GM12878 (cell line): ENCODE results near the gene BSPRY. TPM values are rescaled to one million over a fixed set of nuclear protein-coding genes. Genes with fewer than 3 reads are reported as not detected.

ENCODE experiments used
- ATAC-seq: fragments of 200-7000 bp; cut with Tn5 transposase; 3 replicates; pipeline ENCODE4 v1.9.1; 2020; ENCODE audit warnings: mild to moderate bottlenecking, moderate library complexity
- BruUV-seq: library from RNA; stranded (reverse); fragments of 400-500 nt; replicated peaks from 2 replicates; lab custom pipeline; 2021; lab: Mats Ljungman, UMichigan
- CTCF ChIA-PET: fragments of 300-600 bp; sonication (Branson Sonifier 250); formaldehyde crosslinking; extraction: SDS; loops from one replicate; lab custom pipeline; 2021; ENCODE audit warnings: inconsistent platforms; lab: Yijun Ruan, JAX
- POLR2A ChIA-PET: fragments of 350-600 bp; formaldehyde crosslinking; extraction: SDS; loops from one replicate; lab custom pipeline; 2021; ENCODE audit warnings: inconsistent platforms; lab: Charles Lee
- RAD21 ChIA-PET: fragments of 300-600 bp; sonication (Branson Sonifier 250); formaldehyde crosslinking; loops from one replicate; lab custom pipeline; 2023; ENCODE audit warnings: antibody characterized with exemption; ENCODE audit not compliant: unreplicated experiment; lab: Charles Lee
- SMC1A ChIA-PET: fragments of 300-600 bp; sonication (Branson Sonifier 250); formaldehyde crosslinking; loops from one replicate; lab custom pipeline; 2023; ENCODE audit not compliant: unreplicated experiment, uncharacterized antibody; lab: Charles Lee
- DNase-seq: peaks from one replicate; pipeline ENCODE4 v3.0.0-alpha.2; 2011; ENCODE audit warnings: low read depth, low spot score
- FAIRE-seq: peaks from 3 replicates; lab custom pipeline; 2011; peaks lifted over from hg19 to GRCh38; lab: Jason Lieb, UNC
- H2AFZ ChIP-seq: 2 replicates; pipeline ENCODE4 v1.6.0; 2011; ENCODE audit warnings: low read depth, low read length, control low read depth; ENCODE audit not compliant: control insufficient read depth
- H3K27ac ChIP-seq: 2 replicates; pipeline ENCODE4 v1.5.1; 2011; ENCODE audit warnings: control low read depth; ENCODE audit not compliant: control insufficient read depth, insufficient read depth
- H3K27me3 ChIP-seq, 2 experiments: replicated peaks in 1 of 2; 2 replicates each; pipeline versions ENCODE4 v1.6.0 to v1.6.1; 2011; ENCODE audit warnings: low read length in 1 of 2; ENCODE audit not compliant: control insufficient read depth in 2 of 2, insufficient read depth in 2 of 2
- H3K36me3 ChIP-seq, 2 experiments: 2 replicates each; pipeline ENCODE4 v1.5.1; 2011; ENCODE audit warnings: low read length in 1 of 2; ENCODE audit not compliant: control insufficient read depth in 2 of 2, insufficient read depth in 2 of 2
- H3K4me1 ChIP-seq: 2 replicates; pipeline ENCODE4 v1.6.1; 2011; ENCODE audit warnings: mild to moderate bottlenecking, low read length, moderate library complexity, mixed read lengths; ENCODE audit not compliant: control insufficient read depth, insufficient read depth
- H3K4me2 ChIP-seq: 2 replicates; pipeline ENCODE4 v1.6.0; 2011; ENCODE audit warnings: control low read depth; ENCODE audit not compliant: control insufficient read depth, insufficient read depth
- H3K4me3 ChIP-seq: fragments of 200-600 bp; sonication (generic); 2 replicates; pipeline ENCODE4 v1.5.1; 2016
- H3K79me2 ChIP-seq: 2 replicates; pipeline ENCODE4 v1.6.0; 2011; ENCODE audit warnings: low read length; ENCODE audit not compliant: control insufficient read depth, insufficient read depth
- H3K9ac ChIP-seq: 2 replicates; pipeline ENCODE4 v1.8.0; 2011; ENCODE audit warnings: low read length, control low read depth, mixed read lengths; ENCODE audit not compliant: control insufficient read depth, insufficient read depth
- H3K9me3 ChIP-seq: replicated peaks from 3 replicates; pipeline ENCODE4 v1.5.1; 2011; ENCODE audit warnings: mild to moderate bottlenecking, low read length; ENCODE audit not compliant: control insufficient read depth, insufficient read depth
- H4K20me1 ChIP-seq: 2 replicates; pipeline ENCODE4 v1.6.0; 2011; ENCODE audit not compliant: control insufficient read depth, insufficient read depth
- BACH1 ChIP-seq: fragments of 450-650 bp; IDR thresholded peaks from 2 replicates; pipeline ENCODE4 v1.6.1; 2017; ENCODE audit warnings: mild to moderate bottlenecking, borderline replicate concordance
- MEF2A ChIP-seq: IDR thresholded peaks from 2 replicates; pipeline ENCODE4 v1.6.1; 2011; ENCODE audit warnings: low read depth, mild to moderate bottlenecking, low read length, moderate library complexity; ENCODE audit not compliant: insufficient read depth
- RAD21 ChIP-seq: IDR thresholded peaks from 2 replicates; pipeline ENCODE4 v1.6.1; 2011; ENCODE audit warnings: mild to moderate bottlenecking, low read depth, low read length, moderate library complexity; ENCODE audit not compliant: insufficient read depth
- SMC3 ChIP-seq: IDR thresholded peaks from 2 replicates; pipeline ENCODE4 v1.6.1; 2011; ENCODE audit warnings: low read length, improper control_type of control experiment, borderline replicate concordance
- WGBS: methylation state at CpG from one replicate; pipeline ENCODE4 v1.1.6; 2016; ENCODE audit warnings: low lambda C conversion rate; ENCODE audit not compliant: insufficient replicate concordance, insufficient coverage; ENCODE audit errors: missing lambda C conversion rate; 5-methylcytosine and 5-hydroxymethylcytosine counted together
- in situ Hi-C: fragments of 300-500 bp; cut with MboI; formaldehyde crosslinking; loops from 9 replicates; pipeline ENCODE4 v1.14.3; 2018; ENCODE audit warnings: mixed read lengths
- intact Hi-C: fragments of 100-400 bp; cut with micrococcal nuclease; formaldehyde crosslinking; loops from one replicate; pipeline ENCODE4 v1.14.2; 2022; ENCODE audit not compliant: unreplicated experiment
- polyA plus RNA-seq, 11 experiments: library from polyadenylated mRNA; depleted of rRNA in 4 of 11; unstranded in 6 of 11; stranded (reverse) in 5 of 11; fragments of >200 nt; fragmentation: Nextera tagmentation in 4 of 11; fragmentation: Illumina TruSeq in 1 of 11; extraction: Ambion mirVana in 4 of 11; extraction: Trizol in 1 of 11; gene quantifications; 1 replicate in 1 of 11; 2 replicates in 10 of 11; pipeline versions ENCODE4 v1.2.1 to v1.2.3, GENCODE V29; 2011 to 2016; ENCODE audit warnings: inconsistent platforms in 2 of 11, missing spikeins in 2 of 11, low read depth in 1 of 11
- total RNA-seq, 4 experiments: library from RNA; depleted of rRNA in 3 of 4; stranded (reverse); fragments of >200 nt in 3 of 4; fragmentation: Illumina TruSeq in 1 of 4; extraction: Trizol in 1 of 4; gene quantifications; 2 replicates each; pipeline versions ENCODE4 v1.2.1 to v1.2.3, GENCODE V29; 2013 to 2021
- TF ChIP-seq, protein P1 (sequence below), 3 experiments: IDR thresholded peaks in 2 of 3; conservative IDR thresholded peaks in 1 of 3; 2 replicates each; pipeline ENCODE4 v1.5.1; 2011; ENCODE audit warnings: low read depth in 3 of 3, low read length in 3 of 3, mild to moderate bottlenecking in 3 of 3, control low read depth in 2 of 3, moderate library complexity in 2 of 3, inconsistent platforms in 1 of 3, mixed read lengths in 1 of 3; ENCODE audit not compliant: control insufficient read depth in 2 of 3, insufficient read depth in 1 of 3; ENCODE audit errors: extremely low read depth in 1 of 3

BSPRY gene
- total and polyA plus RNA-seq, 10 of the 15 experiments (the other 5 are each of a cell fraction or from before 2014, with no cell fraction given): 0.45 to 6.3 (median 4.1) TPM

DNA sequence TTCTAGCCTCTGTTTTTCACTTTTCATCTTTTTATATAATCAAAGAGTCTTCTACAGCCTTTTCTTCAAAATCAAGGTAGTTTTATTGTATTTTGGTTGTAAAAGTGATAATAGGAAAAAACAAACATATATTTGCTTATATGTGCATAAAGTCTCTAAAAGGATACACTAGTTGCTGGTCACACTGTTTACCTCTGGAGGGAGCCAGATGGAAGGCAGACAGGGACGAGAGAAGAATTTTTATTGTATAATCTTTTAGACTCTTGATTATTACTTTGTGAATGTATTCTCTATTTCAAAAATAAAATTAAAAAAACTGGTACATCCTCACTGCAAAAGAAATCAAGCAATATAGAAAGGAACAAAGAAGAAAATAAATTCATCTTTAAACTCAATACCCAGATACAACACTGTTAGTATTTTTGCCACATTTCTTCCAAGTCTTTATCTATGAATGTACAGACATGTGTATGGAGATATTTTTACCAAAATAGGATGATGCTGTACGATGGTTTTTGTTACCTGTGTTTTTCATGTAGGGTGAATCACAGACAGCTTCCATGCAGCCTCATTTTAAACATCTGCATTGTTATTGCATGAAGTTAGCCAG lies 40.0 kb upstream of the BSPRY start:
- WGBS: 2% methylated on average over 2 of the region's 2 CpGs
- H4K20me1 ChIP-seq: no peaks in the 10 kb centered on the region
- ChIA-PET POLR2A (interaction anchor here (0.7 kb wide), 1 partner anchor 121 kb away, joined by 7 read pairs; no protein-coding TSS in a partner anchor), CTCF (interaction anchor here (0.6 to 2.8 kb wide), 17 partner anchors 11 to 995 kb away, joined by 3 to 18 read pairs (median 4); partner anchors contain the start of genes CDC26 and WDR31), RAD21 (interaction anchor here (1.1 to 2.6 kb wide), 3 partner anchors 35 to 349 kb away, joined by 4 to 7 read pairs (median 5); partner anchors contain the start of gene CDC26), SMC1A (interaction anchor here (0.6 to 3.3 kb wide), 7 partner anchors 10 to 349 kb away, joined by 3 to 14 read pairs (median 5); partner anchors contain the start of genes C9orf43 and POLE3)
- intact Hi-C loops (loop anchor here (1.0 to 2.0 kb wide), 2 partner anchors 98 to 349 kb away; no protein-coding TSS in a partner anchor), in situ Hi-C loops (no loop called here)
- DNase-seq: no peak
- no peaks in the 10 kb centered on the region for H3K36me3 ChIP-seq
- TF ChIP-seq MEF2A: no peak
- TF ChIP-seq, protein P1, sequence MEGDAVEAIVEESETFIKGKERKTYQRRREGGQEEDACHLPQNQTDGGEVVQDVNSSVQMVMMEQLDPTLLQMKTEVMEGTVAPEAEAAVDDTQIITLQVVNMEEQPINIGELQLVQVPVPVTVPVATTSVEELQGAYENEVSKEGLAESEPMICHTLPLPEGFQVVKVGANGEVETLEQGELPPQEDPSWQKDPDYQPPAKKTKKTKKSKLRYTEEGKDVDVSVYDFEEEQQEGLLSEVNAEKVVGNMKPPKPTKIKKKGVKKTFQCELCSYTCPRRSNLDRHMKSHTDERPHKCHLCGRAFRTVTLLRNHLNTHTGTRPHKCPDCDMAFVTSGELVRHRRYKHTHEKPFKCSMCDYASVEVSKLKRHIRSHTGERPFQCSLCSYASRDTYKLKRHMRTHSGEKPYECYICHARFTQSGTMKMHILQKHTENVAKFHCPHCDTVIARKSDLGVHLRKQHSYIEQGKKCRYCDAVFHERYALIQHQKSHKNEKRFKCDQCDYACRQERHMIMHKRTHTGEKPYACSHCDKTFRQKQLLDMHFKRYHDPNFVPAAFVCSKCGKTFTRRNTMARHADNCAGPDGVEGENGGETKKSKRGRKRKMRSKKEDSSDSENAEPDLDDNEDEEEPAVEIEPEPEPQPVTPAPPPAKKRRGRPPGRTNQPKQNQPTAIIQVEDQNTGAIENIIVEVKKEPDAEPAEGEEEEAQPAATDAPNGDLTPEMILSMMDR (IDR thresholded peaks at IDR 0.05 in 2 of 3, conservative IDR thresholded peaks at IDR 0.05 in 1 of 3; ENCODE audit: control insufficient read depth in 2 of 3, extremely low read depth in 1 of 3, insufficient read depth in 1 of 3, low read depth in 3 of 3, low read length in 3 of 3): peak; percentile 56 to 73 (median 62); a peak in 5 of 6 replicates
- TF ChIP-seq BACH1: no peak
- peak; percentile 91 for TF ChIP-seq RAD21
- peak; percentile 72; the same call in 1 of the 2 replicates for TF ChIP-seq SMC3
- no peak overlapping the region for H3K9ac ChIP-seq
- no TSS peak for BruUV-seq
- H3K27me3 ChIP-seq: no peaks in the 10 kb centered on the region
- H3K27ac ChIP-seq: no peak overlapping the region
- no peak overlapping the region for H3K4me2 ChIP-seq
- no peaks in the 10 kb centered on the region for H3K79me2 ChIP-seq
- peak; percentile 81 for FAIRE-seq
- H2AFZ ChIP-seq: no peak overlapping the region
- H3K4me1 ChIP-seq: no peaks in the 10 kb centered on the region
- no peaks in the 10 kb centered on the region for H3K9me3 ChIP-seq
- H3K4me3 ChIP-seq: no peak overlapping the region
- ATAC-seq: peak; percentile 65
